ENCODE measurements around the gene RBPJ.
A peak's percentile ranks its signal among the peaks of the same experiment; 100 is the strongest.

The RBPJ gene

GRCh38 chr4:26361297-26361696, 40.5 kb downstream of the RBPJ start:
- no peak for TF ChIP-seq CTCF (conservative IDR thresholded peaks at IDR 0.05; ENCODE audit: low read length)
- peak; percentile 22 for DNase-seq (ENCODE audit: low read depth)
- peak overlapping the region; percentile 31; the same call in 1 of the 2 replicates for H3K4me3 ChIP-seq (ENCODE audit: low read length)

- DNase-seq (ENCODE audit: low read depth) = peak; percentile 40
- TF ChIP-seq CTCF (conservative IDR thresholded peaks at IDR 0.05; ENCODE audit: low read length) = no peak
- H3K4me3 ChIP-seq (ENCODE audit: low read length) = no peak overlapping the region
Measured at GRCh38 chr4:26362745-26363439, 42.1 kb downstream of the RBPJ start.

GRCh38 chr4:26365537-26366150, 44.8 kb downstream of the RBPJ start:
- no peak for DNase-seq (ENCODE audit: low read depth)
- no peak for TF ChIP-seq CTCF (conservative IDR thresholded peaks at IDR 0.05; ENCODE audit: low read length)
- no peak overlapping the region for H3K4me3 ChIP-seq (ENCODE audit: low read length)

GRCh38 chr4:26367811-26368210, 47.0 kb downstream of the RBPJ start:
- TF ChIP-seq CTCF (conservative IDR thresholded peaks at IDR 0.05; ENCODE audit: low read length) = no peak
- DNase-seq (ENCODE audit: low read depth) = no peak
- H3K4me3 ChIP-seq (ENCODE audit: low read length) = no peak overlapping the region

- no peak for DNase-seq (ENCODE audit: low read depth)
Measured at GRCh38 chr4:26368685-26369084, 47.9 kb downstream of the RBPJ start.

GRCh38 chr4:26369132-26369531, 48.3 kb downstream of the RBPJ start:
- DNase-seq (ENCODE audit: low read depth) = no peak
- TF ChIP-seq CTCF (conservative IDR thresholded peaks at IDR 0.05; ENCODE audit: low read length) = no peak
- no peak overlapping the region for H3K4me3 ChIP-seq (ENCODE audit: low read length)

More at GRCh38 chr4:26368685-26369084, 47.9 kb downstream of the RBPJ start:
- no peak for TF ChIP-seq CTCF (conservative IDR thresholded peaks at IDR 0.05; ENCODE audit: low read length)
- H3K4me3 ChIP-seq (ENCODE audit: low read length) = no peak overlapping the region

GRCh38 chr4:26369581-26369980, 48.8 kb downstream of the RBPJ start:
- no peak for DNase-seq (ENCODE audit: low read depth)
- no peak for TF ChIP-seq CTCF (conservative IDR thresholded peaks at IDR 0.05; ENCODE audit: low read length)
- H3K4me3 ChIP-seq (ENCODE audit: low read length) = no peak overlapping the region
